ENCODE data around the gene PIGR.

PIGR gene

DNA sequence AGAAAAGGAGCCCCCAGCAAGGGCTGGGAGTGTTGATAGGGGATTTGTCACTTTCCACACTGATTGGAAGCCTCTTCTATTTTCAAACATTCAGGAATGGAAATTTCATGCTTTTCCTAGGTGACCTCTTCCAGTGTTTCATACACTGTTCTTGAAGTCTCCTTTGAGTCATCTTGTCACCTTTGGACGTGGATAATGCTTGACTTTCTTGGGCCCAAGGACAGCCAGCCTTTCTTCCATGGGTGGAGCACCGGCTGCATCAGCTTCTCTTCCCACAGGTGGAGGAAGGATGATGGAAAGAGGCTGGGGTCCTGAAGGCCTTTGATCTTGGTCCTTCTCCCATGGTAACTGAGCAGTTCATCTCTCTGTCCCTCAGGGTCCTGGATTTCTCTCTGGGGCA is 11.9 kb upstream of the PIGR start:
- DNase-seq = no peak

DNA sequence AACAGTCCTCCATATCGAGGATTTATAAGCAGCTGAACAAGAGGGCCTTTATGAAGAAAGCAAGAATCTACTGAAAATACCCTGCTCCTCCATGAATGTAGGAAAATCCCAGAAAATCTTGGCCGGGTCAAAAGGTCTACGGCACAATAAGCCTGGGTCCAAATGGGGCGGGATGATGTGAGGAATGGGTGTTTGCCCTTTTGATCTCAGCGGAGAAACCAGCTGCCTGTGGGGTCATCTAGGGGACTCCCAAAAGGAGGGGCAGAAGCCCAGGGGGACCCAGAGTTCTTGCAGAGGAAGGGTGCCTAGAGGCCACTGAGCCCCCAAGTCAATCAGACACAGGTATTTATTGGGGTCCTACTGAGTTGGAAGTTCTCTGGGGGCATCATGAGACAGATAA is 11.4 kb upstream of the PIGR start:
- DNase-seq = no peak

- DNase-seq = no peak
These were observed 9.5 kb upstream of the PIGR start for GRCh38 chr1:206955476-206956451.

GRCh38 chr1:206954459-206955342 is 8.4 kb upstream of the PIGR start:
- DNase-seq = no peak

GRCh38 chr1:206953626-206954025 is 7.4 kb upstream of the PIGR start:
- DNase-seq = no peak

- DNase-seq = no peak
These were observed 6.9 kb upstream of the PIGR start for GRCh38 chr1:206953126-206953525.

DNA sequence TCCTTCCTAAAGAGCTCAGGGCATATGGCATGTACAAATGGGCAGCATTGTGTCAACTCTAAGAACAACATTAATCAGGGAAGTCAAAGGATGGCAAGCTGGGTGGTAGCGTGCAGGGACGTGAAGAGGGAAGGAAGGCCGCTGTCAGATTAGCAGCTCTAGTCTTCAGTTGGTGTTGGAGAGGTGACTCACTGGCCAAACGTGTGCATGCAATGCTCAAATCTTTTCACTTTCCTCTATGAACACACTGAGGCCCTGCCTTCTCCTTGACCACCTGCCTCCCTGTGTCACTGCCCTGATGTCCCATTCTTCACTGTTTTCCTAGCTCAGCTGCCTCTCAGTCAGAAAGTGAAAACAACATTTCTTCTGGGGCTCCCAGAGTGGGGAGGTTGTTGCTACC is 5.9 kb upstream of the PIGR start:
- DNase-seq = no peak

- DNase-seq = no peak
These were observed 5.2 kb upstream of the PIGR start for GRCh38 chr1:206951318-206952100.

DNA sequence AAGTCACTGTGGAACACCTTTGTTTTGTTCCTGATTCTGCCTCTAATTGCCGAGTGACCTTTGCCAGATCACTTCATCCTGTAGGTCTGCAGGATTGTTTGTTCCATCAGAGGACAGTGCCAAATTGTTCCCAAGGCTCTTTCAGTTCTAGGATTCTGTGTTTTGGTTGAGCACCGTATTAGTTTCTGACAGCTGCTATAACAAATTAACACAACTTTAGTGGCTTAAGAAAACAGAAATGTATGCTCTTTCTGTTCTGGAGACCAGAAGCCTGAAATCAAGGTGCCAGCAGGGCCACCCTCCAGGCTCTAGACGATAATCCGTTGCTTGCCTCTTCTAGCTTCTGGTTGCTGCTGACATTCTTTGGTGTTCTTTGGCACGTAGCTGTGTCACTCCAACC is 3.4 kb upstream of the PIGR start:
- DNase-seq = no peak

- DNase-seq = no peak
These were observed 2.9 kb upstream of the PIGR start for GRCh38 chr1:206949208-206949607.

DNA sequence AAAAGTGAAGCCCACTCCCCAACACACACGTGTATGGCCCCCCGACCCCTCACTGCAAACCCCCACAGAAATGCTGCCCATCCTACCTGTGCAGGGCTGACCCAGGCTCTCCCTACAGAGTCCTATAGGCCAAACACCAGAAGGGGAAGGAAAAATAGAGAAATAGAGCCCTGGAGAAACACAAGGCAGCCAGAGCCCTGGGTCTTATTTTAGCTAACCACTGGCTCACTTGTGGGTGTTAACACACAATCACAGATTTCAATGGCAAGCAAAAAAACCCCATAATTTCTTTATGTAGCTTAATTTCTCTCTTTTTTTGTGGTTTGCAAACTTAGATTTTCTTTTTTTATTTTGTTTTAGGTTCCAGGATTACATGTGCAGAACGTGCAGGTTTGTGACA is 989 bp upstream of the PIGR start:
- DNase-seq = no peak

DNA sequence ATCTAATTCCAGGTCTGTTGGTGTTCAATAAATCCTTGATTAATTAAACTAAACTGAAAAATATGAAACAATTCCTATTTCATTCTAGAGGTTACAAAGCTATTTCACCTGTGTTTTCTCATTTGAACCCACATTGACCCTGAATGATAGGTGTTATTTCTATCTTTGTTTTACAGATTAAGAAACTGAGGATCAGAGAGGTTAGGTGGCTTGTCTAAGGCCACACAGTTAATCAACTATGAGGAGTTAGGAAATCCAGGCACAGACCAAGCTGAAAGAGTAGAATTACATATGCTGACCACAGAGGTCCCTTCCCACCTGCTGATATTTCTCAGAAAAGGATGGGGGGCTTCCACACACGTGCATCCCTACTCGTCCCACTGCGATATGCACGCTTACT is 487 bp downstream of the PIGR start:
- no peak for DNase-seq

DNA sequence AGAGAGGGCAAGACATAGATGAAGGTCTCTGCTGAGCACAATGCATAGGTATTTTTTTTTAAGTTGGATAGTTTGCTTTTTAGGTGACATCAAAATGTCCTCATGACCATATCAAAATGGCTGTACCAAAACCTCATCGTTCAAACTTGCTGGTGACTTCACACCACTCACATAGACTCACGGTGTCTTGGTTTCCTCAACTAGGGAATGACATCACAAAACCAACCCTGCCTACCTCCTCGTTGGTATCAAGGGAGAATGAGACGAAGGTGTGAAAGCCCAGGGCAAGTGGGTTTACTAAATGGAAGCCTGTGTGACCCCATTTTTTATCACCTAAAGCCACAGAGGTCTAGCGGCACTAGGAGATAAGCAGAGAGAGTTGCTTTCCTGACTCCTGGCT is 1.6 kb downstream of the PIGR start:
- no peak for DNase-seq

DNA sequence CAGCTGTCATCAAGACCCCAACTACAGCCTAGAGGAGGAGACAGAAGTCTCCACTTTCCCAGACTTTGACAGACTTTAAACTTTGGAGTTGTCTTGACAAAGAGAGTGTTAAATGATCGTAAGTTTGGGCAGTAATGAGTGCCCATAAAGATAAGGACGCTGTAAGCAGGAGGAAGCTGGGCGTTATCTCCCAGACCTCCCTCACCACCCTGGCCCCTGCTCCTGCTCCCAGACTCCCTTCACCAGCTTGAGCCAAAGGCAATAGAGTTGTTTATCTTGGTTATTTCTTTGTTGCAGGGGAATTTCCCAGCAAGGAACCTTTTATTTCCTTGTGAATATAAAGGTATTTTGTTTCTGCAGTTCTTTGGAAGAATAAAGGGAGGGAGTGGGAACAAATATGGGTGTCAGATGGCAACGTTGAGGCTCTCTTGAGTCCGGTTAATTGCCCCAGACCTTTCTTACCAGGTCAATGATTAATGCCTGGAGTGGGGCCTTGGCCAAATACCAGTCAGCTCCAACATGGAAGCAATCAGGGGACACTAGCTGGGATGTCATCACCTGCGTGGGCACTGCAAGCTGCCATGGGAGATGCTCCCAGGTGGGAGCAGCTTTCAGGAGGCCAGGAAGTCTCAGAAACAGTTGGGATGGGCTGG is 4.4 kb downstream of the PIGR start:
- no peak for DNase-seq

- no peak for DNase-seq
These were observed 5.7 kb downstream of the PIGR start for GRCh38 chr1:206940588-206940936.

DNA sequence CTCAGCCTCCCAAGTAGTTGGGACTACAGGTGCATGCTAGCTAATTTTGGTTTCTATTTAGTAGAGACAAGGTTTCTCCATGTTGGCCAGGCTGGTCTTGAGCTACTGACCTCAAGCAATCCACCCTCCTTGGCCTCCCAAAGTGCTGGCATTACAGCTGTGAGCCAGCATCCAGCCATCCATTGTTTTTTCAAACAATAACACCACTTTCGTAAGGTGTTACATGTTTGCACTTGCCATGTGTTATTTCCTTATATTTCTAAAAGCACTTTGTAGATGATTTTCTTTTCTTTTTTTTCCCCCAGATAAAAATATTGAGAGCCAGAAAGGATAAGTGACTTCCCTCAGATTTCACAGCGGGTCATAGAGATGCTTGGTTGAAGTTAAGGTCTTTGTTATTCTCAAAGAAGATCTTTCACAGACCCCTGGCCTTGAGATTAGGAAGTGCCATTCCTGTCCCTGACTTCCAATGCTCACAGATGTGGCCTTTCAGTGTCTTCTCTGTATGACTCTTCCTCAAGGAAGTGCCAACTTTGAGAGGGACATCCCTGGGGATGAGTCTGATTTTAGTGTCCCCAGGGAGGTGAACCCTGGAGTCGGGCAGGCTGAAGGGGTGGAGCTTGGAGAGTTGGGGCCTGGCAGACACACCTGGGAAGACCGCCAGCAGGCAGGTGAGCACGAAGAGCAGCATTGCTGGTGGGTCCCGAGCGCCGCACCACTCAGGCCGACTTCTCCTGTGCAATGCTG is 6.3 kb downstream of the PIGR start:
- DNase-seq = no peak

DNA sequence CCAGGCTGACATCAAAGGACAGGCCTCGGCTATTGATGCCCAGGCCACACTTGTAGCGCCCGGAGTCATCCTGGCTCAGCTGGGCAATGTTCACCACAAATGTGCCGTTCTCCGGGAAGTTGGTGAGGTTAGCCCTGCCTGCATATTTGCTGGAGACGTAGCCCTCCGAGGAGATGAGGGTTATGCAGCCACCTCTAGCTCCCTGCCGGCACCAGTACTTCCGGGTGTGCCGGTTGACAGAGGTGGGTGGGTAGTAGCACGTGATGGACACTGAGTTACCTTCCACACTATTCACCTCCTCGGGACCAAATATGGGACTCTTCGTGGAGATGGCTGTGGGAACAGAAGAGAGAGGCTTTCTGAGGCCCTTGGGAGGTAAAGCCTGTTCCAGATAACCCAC is 7.1 kb downstream of the PIGR start:
- DNase-seq = no peak

DNA sequence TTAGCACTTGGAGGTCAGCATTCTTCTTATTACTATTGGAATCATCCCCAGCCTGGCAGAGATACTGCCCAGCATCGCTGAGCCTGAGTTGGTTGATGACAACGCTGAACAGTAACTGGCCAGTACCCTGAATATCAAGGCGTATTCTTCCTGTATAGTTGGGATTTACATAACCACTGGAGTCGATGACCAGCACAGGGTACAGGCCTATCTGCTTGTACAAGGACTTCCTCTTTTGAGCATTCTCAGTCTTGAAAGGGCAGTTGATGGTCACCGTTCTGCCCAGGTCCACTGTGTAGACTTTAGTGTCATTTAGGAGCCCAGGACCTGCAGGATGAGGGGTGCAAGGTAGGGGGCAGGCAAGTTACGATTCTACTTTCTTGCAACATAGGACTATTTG is 8.8 kb downstream of the PIGR start:
- no peak for DNase-seq

DNA sequence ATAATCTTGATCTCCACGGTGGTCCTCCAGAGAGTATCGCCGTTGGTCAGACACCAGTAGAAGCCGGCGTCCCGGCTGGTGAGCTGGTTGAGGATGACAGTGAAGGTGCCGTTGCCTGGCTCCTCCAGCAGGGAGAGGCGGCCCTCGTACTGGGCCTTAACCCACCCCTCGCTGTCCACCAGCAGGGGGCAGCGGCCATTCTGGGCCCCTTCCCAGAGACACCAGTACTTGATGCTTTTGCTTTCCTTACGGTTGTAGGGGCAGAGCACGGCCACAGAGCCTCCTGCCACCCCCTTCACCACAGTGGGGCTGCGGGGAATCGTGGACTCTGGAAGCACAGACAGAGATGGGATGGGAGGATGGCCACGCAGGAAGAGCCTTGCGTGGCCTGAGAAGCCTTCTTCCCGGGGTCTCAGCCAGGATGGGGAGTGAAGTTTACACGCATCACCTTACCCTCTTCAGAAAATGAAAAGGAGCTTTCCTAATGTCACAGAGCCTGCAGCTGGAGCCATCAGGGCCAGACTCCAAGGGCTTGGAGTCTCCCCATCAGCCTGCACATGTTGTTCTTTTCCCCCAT is 10.7 kb downstream of the PIGR start:
- peak; percentile 13 for DNase-seq

DNA sequence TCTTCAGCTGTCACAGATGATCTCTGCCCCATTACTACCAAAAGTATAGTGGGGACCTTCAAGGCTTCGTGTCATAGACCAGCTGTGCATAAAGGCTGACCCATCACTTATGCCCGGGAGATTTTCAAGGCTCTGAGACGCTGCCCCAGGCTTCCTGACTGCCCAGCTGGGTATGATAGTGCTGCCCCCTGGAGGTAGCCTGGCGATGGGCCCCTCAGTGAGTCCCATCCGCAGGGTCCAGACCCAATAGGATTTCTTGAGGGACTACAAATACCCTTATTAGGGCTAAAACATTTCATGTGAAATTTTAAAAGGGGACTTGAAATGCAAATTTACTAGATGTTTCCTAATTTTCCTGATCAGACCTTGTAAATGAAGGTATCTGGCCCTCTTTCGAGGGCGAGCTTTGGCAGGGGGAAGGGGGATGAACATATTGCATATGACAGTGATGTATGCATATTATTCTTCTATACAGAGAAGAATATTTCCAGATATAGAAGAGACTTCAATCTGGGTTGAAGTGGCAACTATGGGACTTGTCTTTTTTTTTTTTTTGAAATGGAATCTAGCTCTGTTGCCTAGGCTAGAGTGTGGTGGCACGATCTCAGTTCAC is 12.8 kb downstream of the PIGR start:
- DNase-seq = no peak

GRCh38 chr1:206932177-206932576 is 14.1 kb downstream of the PIGR start:
- DNase-seq = no peak
